Right lobe of liver (tissue), 6 donors: Measurements from ENCODE around the gene STX8. TPM values are rescaled to one million over a fixed set of nuclear protein-coding genes. Genes with fewer than 3 reads are reported as not detected.

ENCODE experiments used
- ATAC-seq, 4 donors: fragments of 200-7000 bp; cut with Tn5 transposase; one replicate each; pipeline ENCODE4 v1.9.1; 2020; ENCODE audit warnings: mild to moderate bottlenecking in 4 of 4, moderate library complexity in 4 of 4
- DNase-seq, 3 donors: peaks; one replicate each; pipeline ENCODE4 v3.0.0-alpha.2; 2020
- H3K27ac ChIP-seq, 3 donors: fragments of 200-600 bp; one replicate each; pipeline ENCODE4 v1.8.0; 2022
- H3K27me3 ChIP-seq, 2 donors: fragments of 200-600 bp; one replicate each; pipeline ENCODE4 v1.8.0; 2022
- H3K36me3 ChIP-seq, 4 donors: fragments of 200-600 bp; sonication (generic) in 1 of 4; one replicate each; pipeline versions ENCODE4 v1.5.1 to v1.8.0; 2017 to 2022; ENCODE audit warnings: control low read depth in 1 of 4
- H3K4me1 ChIP-seq, 4 donors: fragments of 200-600 bp; sonication (generic) in 1 of 4; one replicate each; pipeline versions ENCODE4 v1.5.1 to v1.8.0; 2017 to 2022; ENCODE audit warnings: control low read depth in 1 of 4
- H3K4me3 ChIP-seq, 3 donors: fragments of 200-600 bp; one replicate each; pipeline ENCODE4 v1.8.0; 2022
- H3K9me3 ChIP-seq, 4 donors: fragments of 200-600 bp; sonication (generic) in 1 of 4; one replicate each; pipeline versions ENCODE4 v1.5.1 to v1.8.0; 2017 to 2022; ENCODE audit warnings: control low read depth in 1 of 4
- POLR2A ChIP-seq: fragments of 450-650 bp; IDR thresholded peaks from one replicate; pipeline ENCODE4 v1.6.1; 2017; ENCODE audit warnings: antibody characterized with exemption, mild to moderate bottlenecking
- WGBS: methylation state at CpG from one replicate; pipeline ENCODE4 v1.1.6; 2018; ENCODE audit warnings: low coverage, low lambda C conversion rate; ENCODE audit not compliant: insufficient coverage; ENCODE audit errors: missing lambda C conversion rate; 5-methylcytosine and 5-hydroxymethylcytosine counted together
- intact Hi-C, 2 donors: fragments of 100-400 bp; cut with DNase I; formaldehyde crosslinking; loops; one replicate each; pipeline versions ENCODE4 v1.11.2 to v1.14.1; 2022
- total RNA-seq, 6 experiments: library from RNA; depleted of rRNA in 2 of 6; stranded (reverse); fragments of >200 nt in 2 of 6; fragmentation: NEBNext Ultra II Directional in 3 of 6; extraction: Animal tissue kit (Norgen Biotek cat#: 25700) in 3 of 6; gene quantifications; one replicate each; pipeline versions ENCODE4 v1.1.0 to v1.2.4, GENCODE V29; 2016 to 2023
- TF ChIP-seq, protein P1 (sequence below), 4 donors: fragments of 200-600 bp in 3 of 4; fragments of 450-650 bp in 1 of 4; IDR thresholded peaks; one replicate each; pipeline versions ENCODE4 v1.5.1 to v1.8.0; 2016 to 2022; ENCODE audit warnings: antibody characterized with exemption in 4 of 4, mild to moderate bottlenecking in 2 of 4
- donor health status: DM: no; HTN: yes; CAD: no.
- donor health status: DM: no; HTN: no; CAD: no.
- donor health status: DM: no; HTN: no; CAD: no.
- donor health status: DM: no; HTN: yes; CAD: no.
- donor health status: DM: no; HTN: yes; CAD: no.

STX8 gene
- total RNA-seq, 6 experiments from 2014 or later: 20.6 to 35.3 (median 27.7) TPM

DNA sequence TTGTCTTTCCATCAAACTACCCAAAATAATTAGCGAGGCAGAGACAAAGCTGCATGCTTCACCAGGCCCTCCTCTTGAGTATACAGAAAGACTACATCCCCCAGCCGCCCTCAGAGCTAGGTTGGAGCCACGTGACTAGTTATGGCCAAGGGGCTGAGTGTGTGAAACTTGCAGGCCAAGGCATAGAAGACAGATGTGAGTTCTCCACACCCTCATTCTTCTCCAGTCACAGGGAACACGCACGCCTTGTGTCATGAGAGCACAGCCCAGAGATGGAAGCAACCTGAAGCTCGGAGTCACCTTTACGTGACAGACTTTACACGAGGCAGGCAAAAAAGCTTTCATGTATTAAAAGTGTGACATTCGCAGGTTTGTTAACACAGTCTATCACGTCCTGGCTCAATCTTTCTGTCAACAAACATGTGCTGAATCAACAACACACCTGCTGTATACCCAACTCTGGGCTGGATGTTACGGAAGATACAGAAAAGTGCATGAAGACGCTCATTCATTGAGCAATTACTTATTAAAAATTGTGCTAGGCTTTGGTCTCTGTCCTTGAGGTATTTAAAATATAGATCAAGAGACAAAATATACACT, 38.3 kb downstream of the STX8 start:
- intact Hi-C loops: no loop called here
- TF ChIP-seq, protein P1, sequence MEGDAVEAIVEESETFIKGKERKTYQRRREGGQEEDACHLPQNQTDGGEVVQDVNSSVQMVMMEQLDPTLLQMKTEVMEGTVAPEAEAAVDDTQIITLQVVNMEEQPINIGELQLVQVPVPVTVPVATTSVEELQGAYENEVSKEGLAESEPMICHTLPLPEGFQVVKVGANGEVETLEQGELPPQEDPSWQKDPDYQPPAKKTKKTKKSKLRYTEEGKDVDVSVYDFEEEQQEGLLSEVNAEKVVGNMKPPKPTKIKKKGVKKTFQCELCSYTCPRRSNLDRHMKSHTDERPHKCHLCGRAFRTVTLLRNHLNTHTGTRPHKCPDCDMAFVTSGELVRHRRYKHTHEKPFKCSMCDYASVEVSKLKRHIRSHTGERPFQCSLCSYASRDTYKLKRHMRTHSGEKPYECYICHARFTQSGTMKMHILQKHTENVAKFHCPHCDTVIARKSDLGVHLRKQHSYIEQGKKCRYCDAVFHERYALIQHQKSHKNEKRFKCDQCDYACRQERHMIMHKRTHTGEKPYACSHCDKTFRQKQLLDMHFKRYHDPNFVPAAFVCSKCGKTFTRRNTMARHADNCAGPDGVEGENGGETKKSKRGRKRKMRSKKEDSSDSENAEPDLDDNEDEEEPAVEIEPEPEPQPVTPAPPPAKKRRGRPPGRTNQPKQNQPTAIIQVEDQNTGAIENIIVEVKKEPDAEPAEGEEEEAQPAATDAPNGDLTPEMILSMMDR (IDR thresholded peaks at IDR 0.05): no peak
- TF ChIP-seq POLR2A: no peak
- H3K4me3 ChIP-seq: no peak overlapping the region
- no peak for DNase-seq
- no peaks in the 10 kb centered on the region for H3K27me3 ChIP-seq
- no peaks in the 10 kb centered on the region for H3K4me1 ChIP-seq
- no peaks in the 10 kb centered on the region for H3K36me3 ChIP-seq
- H3K9me3 ChIP-seq: no peaks in the 10 kb centered on the region
- peak; percentile 36 to 81 (median 51) for ATAC-seq
- WGBS: 49% methylated on average over 10 of the region's 12 CpGs
- no peak overlapping the region for H3K27ac ChIP-seq

DNA sequence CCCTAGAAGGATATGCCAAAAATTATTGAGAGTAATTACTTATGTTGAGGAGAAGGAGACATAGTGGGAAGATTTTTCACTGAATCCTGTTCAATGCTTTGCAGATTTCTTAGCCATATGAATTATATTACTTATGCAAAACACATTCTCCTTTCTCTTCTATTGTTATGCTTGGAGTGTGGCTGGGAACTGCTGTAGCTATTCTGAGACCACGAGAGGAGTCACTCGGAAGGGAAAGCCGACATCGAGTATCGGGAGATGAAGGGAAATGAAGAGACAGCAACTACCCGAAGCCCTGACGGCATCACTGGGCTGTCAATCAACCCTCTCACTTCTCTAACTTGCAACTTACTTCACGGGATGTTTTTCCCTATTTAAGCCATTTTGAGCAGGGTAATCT, 39.6 kb downstream of the STX8 start:
- Histone ChIP-seq H3K4me1 (no peaks in the 10 kb centered on the region), H3K27me3 (no peaks in the 10 kb centered on the region), H3K27ac (no peak overlapping the region), H3K36me3 (no peaks in the 10 kb centered on the region), H3K9me3 (no peaks in the 10 kb centered on the region), H3K4me3 (no peak overlapping the region)
- DNase-seq (no peak), ATAC-seq (no peak)
- intact Hi-C loops: no loop called here
- 96% methylated on average over 8 of the region's 8 CpGs for WGBS
- no peak for TF ChIP-seq POLR2A
- TF ChIP-seq, protein P1 (IDR thresholded peaks at IDR 0.05): no peak

DNA sequence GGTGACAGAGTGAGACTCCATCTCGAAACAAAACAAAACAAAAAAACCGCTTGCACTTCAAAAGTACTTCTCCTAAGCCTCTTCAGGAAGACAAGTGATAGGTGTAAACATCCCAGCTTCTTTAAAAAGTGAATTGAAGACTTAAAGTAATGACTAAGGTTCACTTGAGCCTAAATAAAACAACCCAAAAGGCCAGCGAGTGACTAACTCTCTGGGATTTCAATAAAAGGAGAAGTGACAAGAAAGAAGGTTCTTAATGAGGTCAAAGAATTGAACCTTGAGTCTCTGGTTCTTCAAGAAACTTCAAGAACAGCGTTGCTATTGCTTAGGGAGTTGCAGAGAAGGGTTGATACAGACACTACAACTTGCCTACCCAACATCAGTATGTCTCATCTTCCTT, 42.2 kb downstream of the STX8 start:
- no peak for DNase-seq
- Histone ChIP-seq H3K36me3 (no peaks in the 10 kb centered on the region), H3K27ac (no peak overlapping the region), H3K4me3 (no peak overlapping the region), H3K27me3 (no peaks in the 10 kb centered on the region), H3K4me1 (no peaks in the 10 kb centered on the region), H3K9me3 (no peaks in the 10 kb centered on the region)
- intact Hi-C loops: no loop called here
- WGBS: 91% methylated on average over 3 of the region's 4 CpGs
- ATAC-seq: no peak
- no peak for TF ChIP-seq POLR2A
- TF ChIP-seq, protein P1 (IDR thresholded peaks at IDR 0.05): no peak

DNA sequence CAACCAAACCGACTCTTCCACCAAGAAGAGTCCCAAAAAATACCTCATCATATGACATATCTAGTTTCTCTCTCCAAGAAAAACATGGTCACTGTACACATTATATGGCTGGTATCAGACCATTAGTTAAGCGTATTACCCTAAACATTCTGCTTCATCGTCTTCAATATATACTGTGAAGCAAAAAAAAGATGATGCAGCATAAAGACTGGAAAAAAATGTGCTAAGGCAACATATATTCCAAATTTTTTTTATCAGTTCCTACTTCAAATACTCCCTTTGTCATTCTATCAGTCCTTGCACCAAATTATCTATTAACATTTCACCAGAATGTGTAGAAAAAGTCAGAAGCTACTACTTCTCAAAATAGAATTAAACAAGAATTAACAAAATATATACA, 42.9 kb downstream of the STX8 start:
- Histone ChIP-seq H3K4me1 (no peaks in the 10 kb centered on the region), H3K9me3 (no peaks in the 10 kb centered on the region), H3K27ac (no peak overlapping the region), H3K4me3 (no peak overlapping the region), H3K27me3 (no peaks in the 10 kb centered on the region), H3K36me3 (no peaks in the 10 kb centered on the region)
- TF ChIP-seq, protein P1 (IDR thresholded peaks at IDR 0.05): no peak
- no peak for TF ChIP-seq POLR2A
- intact Hi-C loops: no loop called here
- DNase-seq (no peak), ATAC-seq (no peak)
- 94% methylated on average over 3 of the region's 3 CpGs for WGBS

DNA sequence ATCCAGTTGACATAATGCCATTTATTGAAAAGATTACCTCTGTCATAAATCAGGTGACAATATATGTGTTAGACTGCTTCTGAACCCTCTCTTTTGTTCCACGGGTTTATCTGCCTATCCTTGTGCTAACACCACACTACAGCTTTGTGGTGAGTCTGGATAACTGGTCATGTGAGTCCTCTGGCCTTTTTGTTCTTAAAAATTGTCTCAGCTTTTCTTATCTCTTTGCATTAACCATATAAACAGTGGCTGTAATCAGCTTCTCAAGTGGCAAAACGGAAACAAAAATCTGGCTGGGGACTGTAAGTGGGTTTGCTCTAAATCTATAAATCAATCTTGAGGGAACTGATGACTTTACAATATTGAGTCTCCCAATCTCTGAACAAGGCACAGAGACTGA, 44.6 kb downstream of the STX8 start:
- WGBS: 48% methylated on average over 2 of the region's 2 CpGs
- intact Hi-C loops: no loop called here
- no peak overlapping the region for H3K27ac ChIP-seq

More for the DNA sequence above, 44.6 kb downstream of the STX8 start:
- DNase-seq (no peak), ATAC-seq (no peak)
- no peak overlapping the region for H3K4me3 ChIP-seq
- H3K36me3 ChIP-seq: no peaks in the 10 kb centered on the region
- no peaks in the 10 kb centered on the region for H3K27me3 ChIP-seq
- no peaks in the 10 kb centered on the region for H3K9me3 ChIP-seq
- no peak for TF ChIP-seq POLR2A
- TF ChIP-seq, protein P1 (IDR thresholded peaks at IDR 0.05): no peak
- H3K4me1 ChIP-seq: no peaks in the 10 kb centered on the region
